Neural crest cell (in vitro differentiated cells): ENCODE results near the gene FHIT. TPM values are rescaled to one million over a fixed set of nuclear protein-coding genes. Genes with fewer than 3 reads are reported as not detected.

Experiments used
- DNase-seq: peaks from one replicate; pipeline ENCODE4 v3.0.0; 2021; ENCODE audit warnings: low read depth, mixed read lengths, low spot score
- H3K27ac Mint-ChIP-seq: one replicate; pipeline ENCODE4 v1.8.0; 2021; ENCODE audit warnings: mild to moderate bottlenecking, mixed read lengths; ENCODE audit not compliant: unreplicated experiment
- H3K27me3 Mint-ChIP-seq: 2 replicates; pipeline ENCODE4 v1.8.0; 2021; ENCODE audit warnings: low read depth, mild to moderate bottlenecking, mixed read lengths
- H3K36me3 Mint-ChIP-seq: 2 replicates; pipeline ENCODE4 v1.8.0; 2021; ENCODE audit warnings: low read depth, mild to moderate bottlenecking, mixed read lengths
- H3K4me1 Mint-ChIP-seq: 2 replicates; pipeline ENCODE4 v1.8.0; 2021; ENCODE audit warnings: mixed read lengths
- H3K4me3 Mint-ChIP-seq: one replicate; pipeline ENCODE4 v1.8.0; 2021; ENCODE audit warnings: mild to moderate bottlenecking, mixed read lengths
- H3K9me3 Mint-ChIP-seq: 2 replicates; pipeline ENCODE4 v1.8.0; 2021; ENCODE audit warnings: mixed read lengths
- CTCF ChIP-seq: fragments of 200-600 bp; sonication (generic); conservative IDR thresholded peaks from 2 replicates; pipeline ENCODE4 v1.5.0; 2021; ENCODE audit warnings: antibody characterized with exemption, mild to moderate bottlenecking
- total RNA-seq: library from RNA; stranded (reverse); gene quantifications from 2 replicates; pipeline ENCODE4 v1.2.1, GENCODE V29; 2021

The FHIT gene
- total RNA-seq, 1 donor from 2014 or later = 5.2 TPM

GRCh38 chr3:60855250-60855649 lies 396.0 kb downstream of the FHIT start:
- H3K4me3 Mint-ChIP-seq = no peak overlapping the region
- H3K36me3 Mint-ChIP-seq = no peaks in the 10 kb centered on the region
- no peaks in the 10 kb centered on the region for H3K9me3 Mint-ChIP-seq
- H3K27me3 Mint-ChIP-seq = no peaks in the 10 kb centered on the region
- H3K4me1 Mint-ChIP-seq = no peaks in the 10 kb centered on the region
- no peak overlapping the region for H3K27ac Mint-ChIP-seq
- no peak for TF ChIP-seq CTCF
- DNase-seq = no peak

- Mint-ChIP-seq H3K27ac (no peak overlapping the region), H3K36me3 (no peaks in the 10 kb centered on the region), H3K9me3 (no peaks in the 10 kb centered on the region), H3K27me3 (no peaks in the 10 kb centered on the region), H3K4me1 (no peaks in the 10 kb centered on the region), H3K4me3 (no peak overlapping the region)
- no peak for DNase-seq
- no peak for TF ChIP-seq CTCF
Measured at GRCh38 chr3:60854791-60855190, 396.5 kb downstream of the FHIT start.

GRCh38 chr3:60847791-60848190 lies 403.5 kb downstream of the FHIT start:
- H3K4me1 Mint-ChIP-seq = no peaks in the 10 kb centered on the region
- DNase-seq = no peak
- no peaks in the 10 kb centered on the region for H3K27me3 Mint-ChIP-seq
- no peaks in the 10 kb centered on the region for H3K9me3 Mint-ChIP-seq
- TF ChIP-seq CTCF = no peak
- no peaks in the 10 kb centered on the region for H3K36me3 Mint-ChIP-seq
- H3K27ac Mint-ChIP-seq = no peak overlapping the region
- no peak overlapping the region for H3K4me3 Mint-ChIP-seq

DNA sequence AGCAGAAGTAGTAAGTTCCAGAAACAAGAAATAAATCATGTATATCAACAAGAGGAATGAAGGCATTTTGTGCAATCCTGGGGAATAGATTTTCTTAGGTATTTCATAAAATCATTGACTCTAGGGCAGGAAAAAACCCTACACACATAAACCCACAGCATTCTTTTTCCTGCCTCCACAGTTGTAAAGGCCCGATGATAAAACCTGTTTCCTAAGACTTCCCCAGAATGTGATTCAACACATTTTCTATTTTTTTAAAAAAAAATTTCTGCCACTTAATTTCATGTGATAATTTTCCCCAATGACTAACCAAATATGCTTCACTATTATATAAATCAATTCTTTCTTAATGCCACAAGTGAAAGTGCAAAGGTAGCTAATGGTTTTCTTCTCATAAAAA lies 407.0 kb downstream of the FHIT start:
- H3K27ac Mint-ChIP-seq = no peak overlapping the region
- no peak overlapping the region for H3K4me3 Mint-ChIP-seq
- no peaks in the 10 kb centered on the region for H3K36me3 Mint-ChIP-seq
- no peaks in the 10 kb centered on the region for H3K9me3 Mint-ChIP-seq
- no peaks in the 10 kb centered on the region for H3K27me3 Mint-ChIP-seq
- no peak for DNase-seq
- H3K4me1 Mint-ChIP-seq = no peaks in the 10 kb centered on the region
- no peak for TF ChIP-seq CTCF

GRCh38 chr3:60841355-60841754 lies 409.9 kb downstream of the FHIT start:
- TF ChIP-seq CTCF = no peak
- H3K4me1 Mint-ChIP-seq = no peaks in the 10 kb centered on the region
- H3K4me3 Mint-ChIP-seq = no peak overlapping the region
- H3K36me3 Mint-ChIP-seq = no peaks in the 10 kb centered on the region
- no peak for DNase-seq
- peaks cover 3% of the 10 kb centered on the region for H3K9me3 Mint-ChIP-seq
- H3K27ac Mint-ChIP-seq = no peak overlapping the region
- no peaks in the 10 kb centered on the region for H3K27me3 Mint-ChIP-seq

DNA sequence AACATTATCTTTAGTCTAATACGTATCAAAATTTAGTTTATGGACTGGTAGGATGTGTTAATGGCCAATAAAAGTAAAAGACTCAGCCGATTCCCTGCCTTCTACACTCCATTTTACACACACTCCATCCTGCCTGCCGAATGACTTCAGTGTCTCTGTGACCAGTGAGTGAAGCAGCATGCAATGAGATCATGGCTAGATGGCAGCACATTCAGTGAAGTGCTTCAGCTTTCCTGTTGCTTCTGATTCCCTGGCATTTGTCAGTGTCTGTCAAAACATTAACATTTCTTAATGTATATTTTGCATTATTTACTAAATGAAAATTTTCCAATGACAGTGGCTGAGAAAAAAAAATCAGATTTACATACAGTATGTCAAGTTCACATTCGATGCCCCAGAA lies 412.0 kb downstream of the FHIT start:
- TF ChIP-seq CTCF = no peak
- peaks cover 3% of the 10 kb centered on the region for H3K9me3 Mint-ChIP-seq
- no peak overlapping the region for H3K27ac Mint-ChIP-seq
- no peaks in the 10 kb centered on the region for H3K36me3 Mint-ChIP-seq
- no peaks in the 10 kb centered on the region for H3K27me3 Mint-ChIP-seq
- no peak overlapping the region for H3K4me3 Mint-ChIP-seq
- DNase-seq = no peak
- no peaks in the 10 kb centered on the region for H3K4me1 Mint-ChIP-seq
